Esophagus muscularis mucosa (tissue), 4 donors: Measurements from ENCODE around the gene GRID1. TPM values are rescaled to one million over a fixed set of nuclear protein-coding genes. Genes with fewer than 3 reads are reported as not detected.

ENCODE experiments used
- DNase-seq: peaks from one replicate; pipeline ENCODE4 v3.0.0-alpha.2; 2017; ENCODE audit errors: extremely low spot score
- H3K27ac ChIP-seq, 4 donors: fragments of 200-600 bp; sonication (generic); replicated peaks in 1 of 4; 1 replicate in 3 of 4; 2 replicates in 1 of 4; pipeline ENCODE4 v1.5.1; 2016 to 2019; ENCODE audit warnings: mild to moderate bottlenecking in 1 of 4
- H3K27me3 ChIP-seq, 4 donors: fragments of 200-600 bp; sonication (generic); one replicate each; pipeline versions ENCODE4 v1.5.1 to v1.6.0; 2016 to 2019
- H3K36me3 ChIP-seq, 4 donors: fragments of 200-600 bp; sonication (generic); one replicate each; pipeline ENCODE4 v1.5.1; 2016 to 2019
- H3K4me1 ChIP-seq, 4 donors: fragments of 200-600 bp; sonication (generic); one replicate each; pipeline ENCODE4 v1.5.1; 2016 to 2019
- H3K4me3 ChIP-seq, 4 donors: fragments of 200-600 bp; sonication (generic); 1 replicate in 2 of 4; 2 replicates in 2 of 4; pipeline ENCODE4 v1.5.1; 2016 to 2019; ENCODE audit warnings: mild to moderate bottlenecking in 4 of 4, moderate library complexity in 1 of 4
- H3K9me3 ChIP-seq, 4 donors: fragments of 200-600 bp; sonication (generic); 1 replicate in 3 of 4; 2 replicates in 1 of 4; pipeline ENCODE4 v1.5.1; 2016 to 2019
- CTCF ChIP-seq, 3 experiments: fragments of 200-600 bp in 2 of 3; fragments of 450-650 bp in 1 of 3; sonication (generic) in 2 of 3; IDR thresholded peaks; one replicate each; pipeline ENCODE4 v1.5.1; 2017 to 2019; ENCODE audit warnings: antibody characterized with exemption in 3 of 3, mild to moderate bottlenecking in 2 of 3, moderate library complexity in 1 of 3
- EP300 ChIP-seq: sonication (generic); formaldehyde crosslinking; IDR thresholded peaks from one replicate; pipeline ENCODE4 v1.6.1; 2017; ENCODE audit warnings: antibody characterized with exemption
- POLR2A ChIP-seq: fragments of 450-650 bp; IDR thresholded peaks from one replicate; pipeline ENCODE4 v1.6.1; 2017; ENCODE audit warnings: antibody characterized with exemption, moderate library complexity, mild to moderate bottlenecking, low read depth
- POLR2AphosphoS5 ChIP-seq, 2 donors: sonication (generic); formaldehyde crosslinking; IDR thresholded peaks; one replicate each; pipeline ENCODE4 v1.6.1; 2017; ENCODE audit warnings: antibody characterized with exemption in 2 of 2
- WGBS: methylation state at CpG from one replicate; pipeline ENCODE4 v1.1.5; 2018; 5-methylcytosine and 5-hydroxymethylcytosine counted together
- intact Hi-C: fragments of 100-400 bp; cut with DNase I; formaldehyde crosslinking; loops from one replicate; pipeline ENCODE4 v1.15.1; 2023
- total RNA-seq, 4 donors: library from RNA; depleted of rRNA; stranded (reverse); fragments of >200 nt; gene quantifications; one replicate each; pipeline versions ENCODE4 v1.1.0 to v1.2.1, GENCODE V29; 2016

GRID1 gene
- total RNA-seq, 4 donors from 2014 or later: under 0.01 to 1.3 (median 1.1) TPM

GRCh38 chr10:86001521-86001920, 365.1 kb downstream of the GRID1 start:
- Histone ChIP-seq H3K9me3 (peaks cover 0 to 10% (median 0%) of the 10 kb centered on the region in 4 donors), H3K27ac (no peak overlapping the region), H3K27me3 (no peaks in the 10 kb centered on the region), H3K4me3 (no peak overlapping the region), H3K4me1 (no peaks in the 10 kb centered on the region), H3K36me3 (no peaks in the 10 kb centered on the region)
- 74% methylated on average over 2 of the region's 2 CpGs for WGBS
- intact Hi-C loops: no loop called here
- no peak for DNase-seq
- no peak for TF ChIP-seq EP300
- no peak for TF ChIP-seq POLR2A
- TF ChIP-seq CTCF (IDR thresholded peaks at IDR 0.05): no peak
- no peak for TF ChIP-seq POLR2AphosphoS5 (IDR thresholded peaks at IDR 0.05)

GRCh38 chr10:85997544-85997943, 369.1 kb downstream of the GRID1 start:
- WGBS: 90% methylated on average over 3 of the region's 3 CpGs
- Histone ChIP-seq H3K9me3 (peaks cover 0 to 10% (median 0%) of the 10 kb centered on the region in 4 donors), H3K4me1 (no peaks in the 10 kb centered on the region), H3K36me3 (no peaks in the 10 kb centered on the region), H3K27me3 (no peaks in the 10 kb centered on the region), H3K4me3 (no peak overlapping the region), H3K27ac (no peak overlapping the region)
- intact Hi-C loops: no loop called here
- DNase-seq: no peak
- TF ChIP-seq EP300 (no peak), POLR2A (no peak), CTCF (IDR thresholded peaks at IDR 0.05) (no peak), POLR2AphosphoS5 (IDR thresholded peaks at IDR 0.05) (no peak)

- peak; percentile 47 for DNase-seq
- no peak overlapping the region for H3K27ac ChIP-seq
- WGBS: 49% methylated on average over 3 of the region's 3 CpGs
- peaks cover 0 to 10% (median 0%) of the 10 kb centered on the region in 4 donors for H3K9me3 ChIP-seq
- H3K4me3 ChIP-seq: no peak overlapping the region
- intact Hi-C loops: no loop called here
- H3K4me1 ChIP-seq: no peaks in the 10 kb centered on the region
- no peak for TF ChIP-seq EP300
- TF ChIP-seq POLR2A: no peak
- peak in 1 of 3 experiments; percentile 5 for TF ChIP-seq CTCF (IDR thresholded peaks at IDR 0.05)
- TF ChIP-seq POLR2AphosphoS5 (IDR thresholded peaks at IDR 0.05): no peak
- H3K27me3 ChIP-seq: no peaks in the 10 kb centered on the region
- no peaks in the 10 kb centered on the region for H3K36me3 ChIP-seq
Observed at GRCh38 chr10:85995791-85996190, 370.8 kb downstream of the GRID1 start.

GRCh38 chr10:85993840-85994507, 372.6 kb downstream of the GRID1 start:
- H3K27me3 ChIP-seq: no peaks in the 10 kb centered on the region
- H3K4me3 ChIP-seq: no peak overlapping the region
- 56% methylated on average over 6 of the region's 6 CpGs for WGBS
- H3K27ac ChIP-seq: no peak overlapping the region
- no peaks in the 10 kb centered on the region for H3K36me3 ChIP-seq
- intact Hi-C loops: no loop called here
- DNase-seq: peak; percentile 75
- H3K9me3 ChIP-seq: peaks cover 0 to 10% (median 0%) of the 10 kb centered on the region in 4 donors
- TF ChIP-seq CTCF (IDR thresholded peaks at IDR 0.05): no peak
- TF ChIP-seq POLR2A: no peak
- TF ChIP-seq POLR2AphosphoS5 (IDR thresholded peaks at IDR 0.05): no peak
- TF ChIP-seq EP300: no peak
- H3K4me1 ChIP-seq: no peaks in the 10 kb centered on the region

GRCh38 chr10:85993140-85993539, 373.5 kb downstream of the GRID1 start:
- no peak for TF ChIP-seq EP300
- no peak for TF ChIP-seq POLR2AphosphoS5 (IDR thresholded peaks at IDR 0.05)
- no peak for TF ChIP-seq CTCF (IDR thresholded peaks at IDR 0.05)
- TF ChIP-seq POLR2A: no peak
- Histone ChIP-seq H3K27ac (no peak overlapping the region), H3K9me3 (peaks cover 0 to 10% (median 0%) of the 10 kb centered on the region in 4 donors), H3K36me3 (no peaks in the 10 kb centered on the region), H3K4me1 (no peaks in the 10 kb centered on the region), H3K27me3 (no peaks in the 10 kb centered on the region), H3K4me3 (no peak overlapping the region)
- DNase-seq: peak; percentile 21
- WGBS: 86% methylated on average over 1 of the region's 1 CpG
- intact Hi-C loops: no loop called here
